ENCODE measurements around the gene DGCR8.
"Not testable (repeated sequence)": the region's sequence is repeated elsewhere in the genome, so short reads cannot be mapped to it uniquely, and the experiment has no call there.

The DGCR8 gene

GRCh38 chr22:20053407-20054033 lies 26.5 kb upstream of the DGCR8 start:
- DNase-seq, result no peak

DNA sequence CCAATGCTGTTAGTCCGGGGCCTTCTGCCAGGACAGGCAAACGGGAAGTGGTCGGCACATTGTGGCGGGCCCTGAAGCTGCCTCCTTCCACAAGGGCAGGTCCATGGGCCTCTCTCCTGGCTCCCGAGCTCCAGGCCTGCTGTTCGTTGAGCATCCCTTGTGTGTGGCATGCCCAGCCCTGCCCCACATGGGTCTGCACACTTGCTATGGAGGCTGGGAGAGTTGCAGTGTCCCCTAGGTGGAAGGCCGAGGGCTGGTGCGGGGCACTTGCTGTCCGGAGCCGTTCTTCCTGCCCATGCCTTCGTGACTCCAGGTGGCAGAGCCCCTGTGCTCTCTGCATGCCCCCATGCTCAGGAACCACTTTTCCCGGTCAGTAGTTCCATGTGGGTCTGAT lies 26.0 kb upstream of the DGCR8 start:
- DNase-seq, result no peak

DNA sequence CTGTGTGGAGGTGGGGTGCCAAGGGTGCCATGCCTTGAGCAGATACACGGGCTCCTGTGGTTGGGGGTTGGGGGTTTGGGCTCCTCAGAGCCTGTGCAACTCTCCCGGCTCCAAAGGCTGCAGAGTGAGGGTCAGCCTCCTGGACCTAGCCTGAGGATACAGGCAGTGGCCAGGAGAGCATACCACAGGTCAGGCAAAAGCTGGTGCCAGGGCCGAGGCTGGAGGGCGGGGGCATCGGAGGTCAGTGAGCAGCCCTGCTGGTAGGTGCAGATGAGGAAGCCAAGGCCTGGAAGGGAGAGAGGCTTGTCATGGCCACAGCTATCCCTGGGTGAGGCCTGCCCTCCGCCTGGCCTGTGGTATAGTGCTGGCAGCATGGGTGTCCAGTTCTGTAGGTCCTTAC lies 25.6 kb upstream of the DGCR8 start:
- no peak for DNase-seq

- DNase-seq, result no peak
Observed at GRCh38 chr22:20055144-20055543, 24.9 kb upstream of the DGCR8 start.

GRCh38 chr22:20055654-20056053 lies 24.4 kb upstream of the DGCR8 start:
- no peak for DNase-seq

DNA sequence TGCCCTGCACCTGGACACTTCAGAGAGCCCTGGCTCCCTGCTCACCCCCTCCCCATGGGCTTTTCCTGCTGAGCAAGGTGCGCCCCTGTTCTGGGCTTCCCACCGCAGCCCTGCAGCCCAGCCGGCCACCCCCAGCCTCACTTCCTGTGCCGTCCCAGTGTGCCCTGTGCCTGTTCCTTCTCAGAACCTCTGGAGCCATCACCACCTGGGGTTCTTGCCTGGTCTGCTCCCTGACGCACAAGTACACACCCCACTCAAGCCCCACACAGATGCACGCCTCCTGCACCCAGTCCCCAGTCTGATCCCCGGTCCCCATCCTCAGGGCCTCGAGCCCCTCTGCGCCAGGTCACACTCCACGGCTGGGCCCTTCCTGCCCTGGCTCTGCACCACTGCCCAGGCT lies 23.9 kb upstream of the DGCR8 start:
- no peak for DNase-seq

GRCh38 chr22:20056696-20057386 lies 23.2 kb upstream of the DGCR8 start:
- DNase-seq, result no peak

DNA sequence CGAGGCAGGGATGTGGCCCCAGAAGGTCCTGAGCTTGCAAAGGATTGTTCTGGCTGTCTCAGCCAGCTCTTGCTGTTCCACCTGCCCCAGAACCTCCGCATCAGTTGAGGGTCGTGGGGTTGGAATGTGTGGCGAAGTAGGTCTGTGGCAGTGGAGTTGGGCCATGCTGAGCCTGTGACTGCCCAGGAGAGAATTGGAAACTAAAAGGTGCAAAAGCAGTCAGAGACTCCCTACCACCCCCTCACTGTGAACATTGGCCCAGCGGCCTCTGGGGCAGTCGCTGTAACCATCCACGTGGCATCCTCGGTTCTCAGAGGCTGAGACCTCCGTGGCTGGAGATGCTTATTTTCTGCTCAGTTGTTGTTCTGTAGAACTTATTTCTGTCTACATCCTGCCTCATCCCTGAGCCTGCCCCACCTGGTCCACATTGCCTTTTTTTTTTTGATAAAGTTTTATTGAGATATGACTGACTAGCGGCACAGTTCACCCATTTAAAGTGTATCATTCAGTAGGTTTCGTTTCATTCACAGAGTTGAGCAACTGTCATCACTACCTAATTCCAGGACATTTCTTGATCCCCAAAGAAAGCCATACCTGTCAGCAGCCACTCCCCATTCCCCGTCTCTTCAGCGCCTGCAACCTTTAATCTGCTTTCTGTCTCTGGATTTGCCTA lies 22.3 kb upstream of the DGCR8 start:
- no peak for DNase-seq

- DNase-seq, result no peak
Observed at GRCh38 chr22:20058989-20059770, 20.9 kb upstream of the DGCR8 start.

DNA sequence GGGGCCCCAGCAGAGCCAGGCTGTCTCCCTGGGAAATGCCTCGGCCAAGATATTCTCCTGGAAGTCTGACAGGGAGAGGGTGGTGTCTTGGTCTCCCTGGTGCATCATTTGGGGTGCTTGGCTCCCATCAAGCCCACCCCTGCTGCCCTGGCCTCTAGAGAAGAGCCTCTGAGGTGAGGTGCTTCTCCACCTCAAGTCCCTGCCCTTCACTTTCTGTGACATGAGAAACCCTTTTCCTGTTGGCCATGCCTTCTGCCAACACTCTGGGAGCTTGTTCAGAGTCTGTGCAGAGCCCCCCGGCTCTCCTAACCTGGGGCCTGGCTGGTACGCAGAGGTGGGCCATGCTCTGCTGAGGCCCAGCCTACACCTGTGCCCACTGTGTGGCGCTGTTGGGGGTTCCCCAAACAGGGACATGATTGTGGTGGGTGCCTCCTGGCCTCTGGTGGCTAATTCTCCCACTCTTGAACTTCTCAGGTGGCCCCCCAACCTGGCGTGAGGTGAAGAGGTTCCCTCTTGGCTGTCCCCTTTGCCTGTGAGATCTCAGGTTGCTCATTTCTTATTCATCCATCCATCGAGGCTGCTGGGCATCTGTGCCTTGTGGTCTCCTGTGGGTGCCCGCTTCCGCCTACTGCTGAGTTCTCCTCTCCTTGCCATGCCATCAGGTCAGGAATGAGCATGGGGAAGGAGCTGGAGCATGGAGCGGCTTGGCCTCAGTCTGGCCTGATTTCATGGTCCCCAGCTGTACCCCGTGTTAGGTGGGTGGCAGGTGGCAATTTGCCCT lies 19.2 kb upstream of the DGCR8 start:
- DNase-seq, result no peak

DNA sequence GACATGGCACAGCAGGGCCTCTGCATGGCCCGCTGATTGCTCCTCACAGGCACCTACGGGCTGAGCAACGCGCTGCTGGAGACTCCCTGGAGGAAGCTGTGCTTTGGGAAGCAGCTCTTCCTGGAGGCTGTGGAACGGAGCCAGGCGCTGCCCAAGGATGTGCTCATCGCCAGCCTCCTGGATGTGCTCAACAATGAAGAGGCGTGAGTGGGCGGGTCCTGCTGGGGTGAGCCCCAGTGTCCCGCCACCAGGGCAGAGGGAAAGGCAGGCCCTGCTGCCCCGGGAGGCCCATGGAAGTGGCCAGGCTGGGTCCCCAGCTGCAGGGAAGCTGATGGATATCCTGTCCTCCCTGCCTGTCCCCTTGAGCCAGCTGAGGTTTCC lies 18.6 kb upstream of the DGCR8 start:
- no peak for DNase-seq

DNA sequence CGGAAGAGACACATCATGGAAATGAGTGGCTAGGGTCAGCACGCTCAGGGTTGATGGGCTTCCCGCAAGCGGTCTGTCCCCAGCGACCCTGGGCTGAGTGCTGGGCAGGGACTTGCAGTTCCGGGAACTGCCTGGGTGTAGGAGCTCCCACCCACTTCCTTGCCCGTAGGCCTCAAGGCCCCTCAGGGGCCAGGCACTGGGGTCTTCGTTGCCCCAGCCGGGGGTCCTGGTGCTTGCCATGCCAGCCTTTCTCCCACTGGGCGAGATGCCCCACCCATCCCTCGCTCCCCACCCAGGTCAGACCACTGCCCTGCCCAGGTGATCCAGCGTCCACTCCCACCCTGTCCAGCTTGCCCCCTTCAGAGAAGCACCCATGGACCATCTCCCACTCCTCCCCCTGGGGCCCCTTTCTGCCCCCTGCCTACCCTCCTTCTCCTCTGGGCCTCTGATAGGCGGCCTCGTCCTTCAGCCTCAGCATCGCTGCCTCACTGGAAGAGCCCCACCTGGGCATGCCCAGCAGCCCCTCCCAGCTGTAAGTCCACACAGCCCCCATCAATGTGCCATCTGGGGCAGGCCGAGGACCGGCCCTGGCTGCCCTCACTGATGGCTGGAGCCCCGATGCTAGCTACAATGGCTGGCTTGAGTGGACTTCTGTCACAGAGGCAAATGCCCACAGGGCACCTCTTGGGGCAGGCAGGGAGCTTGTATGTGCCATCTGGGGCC lies 17.8 kb upstream of the DGCR8 start:
- no peak for DNase-seq

DNA sequence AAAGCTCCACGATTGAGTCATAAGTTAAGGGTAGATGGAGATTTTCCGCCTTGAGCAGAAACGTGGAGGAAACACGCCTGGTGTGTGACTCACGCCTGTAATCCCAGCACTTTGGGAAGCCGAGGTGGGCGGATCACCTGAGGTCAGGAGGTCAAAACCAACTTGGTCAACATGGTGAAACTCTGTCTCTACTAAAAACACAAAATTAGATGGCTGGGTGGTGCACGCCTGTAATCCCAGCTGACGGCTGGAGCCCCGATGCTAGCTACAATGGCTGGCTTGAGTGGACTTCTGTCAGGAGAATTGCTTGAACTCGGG lies 17.3 kb upstream of the DGCR8 start:
- no peak for DNase-seq

DNA sequence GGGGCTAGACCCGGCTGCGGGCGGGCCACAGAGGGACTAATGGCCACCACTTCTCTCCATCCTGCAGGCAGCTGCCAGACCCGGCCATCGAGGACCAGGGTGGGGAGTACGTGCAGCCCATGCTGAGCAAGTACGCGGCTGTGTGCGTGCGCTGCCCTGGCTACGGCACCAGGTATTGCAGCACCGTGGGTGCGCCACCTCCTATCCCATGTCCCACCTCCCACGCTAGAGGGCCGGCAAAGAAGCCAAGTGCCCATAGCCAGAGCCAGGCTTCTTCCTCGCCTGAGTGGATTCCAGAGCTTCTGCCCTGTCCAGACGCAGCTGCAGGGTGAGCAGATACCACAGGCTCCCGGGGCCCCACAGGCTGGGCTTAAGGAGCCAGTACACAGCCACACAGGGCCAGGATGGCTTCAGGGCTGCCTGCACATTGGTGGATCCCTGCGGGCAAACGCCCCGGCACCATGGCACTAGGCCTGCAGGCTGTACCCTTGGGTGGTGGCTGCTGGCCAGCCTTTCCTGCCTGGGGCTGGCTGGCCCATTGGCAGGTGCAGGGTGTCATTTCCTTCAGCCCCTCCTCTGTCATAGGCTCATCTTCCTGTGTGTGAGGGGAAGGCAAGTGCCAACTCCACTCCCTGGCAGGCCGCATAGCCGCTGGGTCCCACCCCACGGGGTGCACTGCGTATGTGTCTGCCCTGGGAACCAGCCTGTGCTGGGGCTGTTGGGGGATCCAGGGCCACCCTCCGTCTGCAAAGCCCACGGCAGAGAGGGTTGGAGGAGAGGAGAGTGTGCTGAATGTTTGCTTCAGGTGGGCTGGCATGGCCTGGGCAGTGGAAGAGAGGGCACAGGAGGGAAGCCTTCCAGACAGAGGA lies 16.5 kb upstream of the DGCR8 start:
- no peak for DNase-seq

GRCh38 chr22:20064140-20064480 lies 15.9 kb upstream of the DGCR8 start:
- DNase-seq, result no peak

DNA sequence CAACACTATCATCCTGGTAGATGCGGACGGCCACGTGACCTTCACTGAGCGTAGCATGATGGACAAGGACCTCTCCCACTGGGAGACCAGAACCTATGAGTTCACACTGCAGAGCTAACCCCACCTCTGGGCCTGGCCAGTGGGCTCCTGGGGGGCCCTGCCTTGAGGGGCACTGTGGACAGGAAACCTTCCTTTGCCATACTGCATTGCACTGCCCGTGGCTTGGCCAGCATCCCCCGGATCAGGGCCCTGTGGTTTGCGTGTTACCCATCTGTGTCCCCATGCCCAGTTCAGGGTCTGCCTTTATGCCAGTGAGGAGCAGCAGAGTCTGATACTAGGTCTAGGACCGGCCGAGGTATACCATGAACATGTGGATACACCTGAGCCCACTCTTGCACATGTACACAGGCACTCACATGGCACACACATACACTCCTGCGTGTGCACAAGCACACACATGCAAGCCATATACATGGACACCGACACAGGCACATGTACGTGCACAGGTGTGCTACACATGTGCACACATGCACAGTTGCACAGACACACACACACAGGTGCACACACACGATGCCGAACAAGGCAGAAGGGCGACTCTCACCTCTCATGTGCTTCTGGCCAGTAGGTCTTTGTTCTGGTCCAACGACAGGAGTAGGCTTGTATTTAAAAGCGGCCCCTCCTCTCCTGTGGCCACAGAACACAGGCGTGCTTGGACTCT lies 15.3 kb upstream of the DGCR8 start:
- no peak for DNase-seq

- DNase-seq, result no peak
Observed at GRCh38 chr22:20065896-20066616, 14.0 kb upstream of the DGCR8 start.

GRCh38 chr22:20066617-20067383 lies 13.2 kb upstream of the DGCR8 start:
- no peak for DNase-seq

DNA sequence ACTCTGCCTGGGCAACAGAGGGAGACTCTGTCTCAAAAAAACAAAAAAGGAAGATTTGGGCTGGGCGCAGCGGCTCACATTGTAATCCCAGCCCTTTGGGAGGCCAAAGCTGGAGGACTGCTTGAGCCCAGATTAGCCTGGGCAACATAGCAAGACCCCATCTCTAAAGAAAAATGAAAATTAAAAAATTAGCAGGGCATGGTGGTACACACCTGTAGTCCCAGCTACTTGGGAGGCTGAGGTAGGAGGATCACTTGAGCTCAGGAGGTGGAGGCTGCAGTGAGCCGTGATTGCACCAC lies 12.7 kb upstream of the DGCR8 start:
- not testable (repeated sequence) for DNase-seq
